GF-D8 (cell line): ENCODE measurements around the gene MADD.

Experiments
- DNase-seq: peaks from one replicate; lab custom pipeline; 2025; lab: John Stamatoyannopoulos, UW

Gene MADD

GRCh38 chr11:47269829-47270305 is at the start of gene MADD:
MADD (plus strand) TSS chr11:47270133.
- DNase-seq, result peak; percentile 14

GRCh38 chr11:47220401-47220821 is 49.5 kb upstream of the MADD start:
- DNase-seq, result no peak

- DNase-seq, result no peak
These were observed 47.2 kb upstream of the MADD start for GRCh38 chr11:47222696-47223095.

- DNase-seq, result no peak
These were observed 44.2 kb upstream of the MADD start for GRCh38 chr11:47225552-47226400.

- no peak for DNase-seq
These were observed 40.8 kb upstream of the MADD start for GRCh38 chr11:47229161-47229560.

GRCh38 chr11:47233051-47233450 is 36.9 kb upstream of the MADD start:
- DNase-seq, result no peak

GRCh38 chr11:47233989-47234668 is 35.8 kb upstream of the MADD start:
- DNase-seq, result no peak

- DNase-seq, result no peak
These were observed 35.2 kb upstream of the MADD start for GRCh38 chr11:47234669-47235100.

GRCh38 chr11:47235163-47235562 is 34.8 kb upstream of the MADD start:
- DNase-seq, result no peak

GRCh38 chr11:47236482-47236881 is 33.5 kb upstream of the MADD start:
- no peak for DNase-seq

- no peak for DNase-seq
These were observed 30.1 kb upstream of the MADD start for GRCh38 chr11:47239852-47240251.

GRCh38 chr11:47241841-47242301 is 28.1 kb upstream of the MADD start:
- DNase-seq, result no peak

- DNase-seq, result no peak
These were observed 27.2 kb upstream of the MADD start for GRCh38 chr11:47242596-47243192.

GRCh38 chr11:47243454-47243853 is 26.5 kb upstream of the MADD start:
- no peak for DNase-seq

- no peak for DNase-seq
These were observed 25.2 kb upstream of the MADD start for GRCh38 chr11:47244448-47245350.

- no peak for DNase-seq
These were observed 24.1 kb upstream of the MADD start for GRCh38 chr11:47245611-47246357.

- DNase-seq, result no peak
These were observed 22.4 kb upstream of the MADD start for GRCh38 chr11:47247502-47247901.

- DNase-seq, result no peak
These were observed 21.6 kb upstream of the MADD start for GRCh38 chr11:47248304-47248663.

GRCh38 chr11:47248664-47249377 is 21.1 kb upstream of the MADD start, which contains the start of gene ACP2:
ACP2 (minus strand) TSS chr11:47248814; CDS start chr11:47248789, 25 bp downstream.
- peak; percentile 19 for DNase-seq

- DNase-seq, result no peak
These were observed 20.6 kb upstream of the MADD start for GRCh38 chr11:47249378-47249715.
